HG03175 (cell line): ENCODE results near the gene ERI3.
A peak's percentile ranks its signal among the peaks of the same experiment; 100 is the strongest.
"Not testable (repeated sequence)": the region's sequence is repeated elsewhere in the genome, so short reads cannot be mapped to it uniquely, and the experiment has no call there.

Experiments
- ATAC-seq: cut with Tn5 transposase; IDR thresholded peaks from one replicate; pipeline ENCODE4 v1.9.1; 2021; ENCODE audit warnings: mild to moderate bottlenecking, moderate library complexity; ENCODE audit not compliant: unreplicated experiment

The ERI3 gene

DNA sequence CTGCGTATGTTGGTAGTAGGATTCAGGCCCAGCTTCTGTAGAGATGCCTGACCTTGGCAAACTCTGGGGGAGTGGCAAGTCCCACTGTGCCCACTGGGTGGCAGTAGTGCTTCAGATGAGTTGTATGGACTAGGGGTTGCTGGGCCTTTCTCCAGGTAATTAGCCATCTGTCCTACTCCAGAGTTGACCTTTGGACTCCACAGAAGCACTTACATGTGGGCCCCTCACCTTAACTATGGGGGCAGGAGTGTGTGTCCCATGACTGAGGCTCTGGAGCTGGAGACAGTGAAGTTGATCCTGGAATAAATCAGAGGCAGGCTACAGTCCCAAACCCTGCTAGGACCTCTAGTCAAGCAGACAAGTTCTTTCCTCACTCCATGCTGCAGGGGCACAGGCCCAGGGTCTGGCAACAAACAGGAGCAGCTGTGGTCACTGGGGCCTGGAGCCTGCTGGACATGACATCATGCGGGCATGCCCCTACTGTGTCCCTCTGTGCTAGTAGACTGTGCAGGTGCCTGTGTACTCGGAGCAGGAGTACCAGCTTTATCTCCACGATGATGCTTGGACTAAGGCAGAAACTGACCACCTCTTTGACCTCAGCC is 137.1 kb downstream of the ERI3 start:
- no peak for ATAC-seq

DNA sequence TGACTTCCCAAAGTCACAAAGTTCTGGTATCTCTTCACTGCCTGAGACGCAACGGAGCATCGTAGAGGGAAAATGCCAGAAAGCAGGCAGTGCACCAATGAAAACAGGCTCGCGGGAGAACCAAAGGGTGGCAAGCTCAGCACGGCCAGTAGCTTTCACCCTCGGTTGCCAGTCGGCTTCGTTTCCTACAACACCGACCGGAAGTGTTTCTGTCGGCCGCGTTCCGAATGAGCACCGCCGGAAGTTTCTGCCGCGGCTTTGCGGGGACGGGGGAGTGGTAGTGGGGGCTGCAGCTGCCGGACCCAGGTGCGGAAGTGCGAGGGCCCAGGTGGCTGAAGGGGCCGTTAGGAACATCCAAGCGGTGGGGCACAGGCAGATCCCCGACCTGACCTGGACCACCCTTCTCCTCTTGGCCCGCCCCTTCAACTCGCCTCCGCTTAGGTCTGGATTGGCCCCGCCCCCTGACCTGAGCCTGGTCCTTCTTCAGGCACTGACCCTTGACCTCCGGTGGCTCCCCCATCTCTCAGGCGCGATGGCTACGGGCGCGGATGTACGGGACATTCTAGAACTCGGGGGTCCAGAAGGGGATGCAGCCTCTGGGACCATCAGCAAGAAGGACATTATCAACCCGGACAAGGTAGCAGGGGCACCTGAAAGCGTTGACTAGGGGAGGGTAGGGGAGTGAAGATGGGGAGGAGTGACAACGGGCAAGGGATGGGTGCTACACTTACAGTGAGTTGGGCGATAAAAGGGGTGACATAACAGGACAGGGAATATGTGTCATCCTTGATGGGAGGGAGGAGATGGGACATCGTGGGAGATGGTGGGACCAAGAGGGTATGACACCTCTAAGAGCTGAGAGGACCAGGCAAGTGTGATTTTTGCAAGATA is 141.6 kb downstream of the ERI3 start, which contains the start of gene DMAP1:
Gene DMAP1 (plus strand): TSS at position 250 of the 891 bp plus-strand sequence. CDS start 283 bp downstream, at position 533.
- ATAC-seq = peak; percentile 81

DNA sequence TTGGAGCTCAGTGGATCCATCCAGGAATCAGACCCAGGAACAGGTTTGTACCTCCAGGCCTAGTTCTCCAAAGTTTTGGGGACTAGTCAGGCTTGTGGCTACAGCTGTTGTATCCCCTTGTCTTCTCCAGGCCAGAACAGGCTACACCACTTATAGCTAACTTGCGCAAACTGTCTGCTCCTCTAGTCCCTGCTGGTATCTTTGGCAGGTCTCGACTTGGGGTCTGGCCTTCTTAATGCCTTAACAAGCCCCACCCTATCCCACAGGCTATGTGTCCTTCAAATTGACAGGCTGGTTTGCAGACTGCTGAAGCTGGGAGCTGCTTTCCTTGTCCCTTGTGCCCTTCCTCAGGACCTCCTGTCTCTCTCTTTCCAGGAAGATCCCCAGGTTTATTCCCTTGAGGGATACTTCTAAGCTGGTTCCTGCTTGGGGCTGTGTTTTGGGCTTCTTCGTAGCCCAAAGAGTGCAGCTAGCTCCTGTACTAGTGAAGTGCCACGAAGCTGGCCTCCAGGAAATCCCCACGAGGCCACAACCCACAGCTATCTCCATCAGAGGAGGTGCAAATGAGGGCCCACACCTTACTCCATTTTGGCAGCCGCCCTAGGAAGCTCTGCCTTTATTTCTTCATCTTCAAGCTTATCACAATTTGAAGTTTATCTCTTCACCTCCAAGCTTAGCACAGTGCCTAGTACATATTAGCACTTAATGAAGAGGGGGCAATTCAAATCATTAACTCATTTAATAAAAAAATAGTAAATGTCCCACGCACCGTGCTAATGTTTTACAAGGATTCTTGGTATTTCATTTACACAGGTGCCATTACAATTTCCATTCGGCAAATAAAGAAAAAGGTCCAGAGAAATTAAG is 142.5 kb downstream of the ERI3 start:
- ATAC-seq = no peak

DNA sequence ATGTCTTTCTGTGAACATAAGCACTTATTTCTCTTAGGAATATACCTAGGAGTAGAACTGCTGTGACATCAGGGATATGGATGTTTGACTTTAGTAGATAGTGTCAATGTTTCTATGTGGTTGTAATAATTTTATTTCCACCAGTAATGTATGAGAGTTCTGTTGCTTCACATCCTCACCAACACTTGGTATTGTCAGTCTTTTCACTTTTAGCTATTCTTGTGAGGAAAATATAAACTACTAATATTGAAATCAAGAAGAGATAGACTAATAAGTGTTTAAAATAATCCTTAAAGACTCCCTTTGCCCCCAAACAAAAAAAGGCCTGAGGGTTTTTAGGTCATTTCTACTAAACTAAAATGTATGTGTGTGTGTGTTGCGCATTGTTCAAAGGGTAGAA is 144.5 kb downstream of the ERI3 start:
- no peak for ATAC-seq

DNA sequence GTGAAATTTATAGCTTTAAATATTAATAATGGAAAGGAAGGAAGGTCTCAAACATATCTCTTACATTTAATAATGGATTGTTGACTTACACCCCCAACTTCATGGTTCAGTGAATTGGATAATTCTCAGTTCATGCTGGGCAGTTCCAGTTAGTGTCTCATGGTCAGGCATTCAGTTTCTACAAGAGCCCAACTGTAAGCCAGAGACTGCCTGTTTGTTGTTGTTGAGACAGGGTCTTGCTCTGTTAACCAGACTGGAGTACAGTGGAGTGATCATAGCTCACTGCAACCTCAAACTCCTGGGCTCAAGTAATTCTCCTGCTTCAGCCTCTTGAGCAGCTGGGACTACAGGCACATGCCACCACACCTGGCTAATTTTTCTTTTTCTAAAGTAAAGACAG is 146.8 kb downstream of the ERI3 start:
- ATAC-seq = no peak

DNA sequence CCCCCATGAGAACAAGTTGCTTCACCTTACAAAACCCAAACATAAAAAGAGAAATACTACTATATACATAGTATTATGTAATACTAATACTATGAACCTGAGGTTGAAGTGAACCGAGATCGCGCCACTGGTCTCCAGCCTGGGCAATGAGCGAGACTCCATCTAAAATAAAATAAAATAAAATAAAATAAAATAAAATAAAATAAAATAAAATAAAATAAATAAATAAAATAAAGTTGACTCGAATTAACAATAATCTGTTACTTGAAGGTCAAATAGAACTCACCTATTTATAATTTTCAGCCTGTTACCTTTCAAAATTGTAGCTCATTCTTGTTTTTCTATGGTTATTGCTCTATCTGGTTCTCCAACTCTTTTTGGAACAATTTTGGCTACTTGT is 148.5 kb downstream of the ERI3 start:
- ATAC-seq = not testable (repeated sequence)

DNA sequence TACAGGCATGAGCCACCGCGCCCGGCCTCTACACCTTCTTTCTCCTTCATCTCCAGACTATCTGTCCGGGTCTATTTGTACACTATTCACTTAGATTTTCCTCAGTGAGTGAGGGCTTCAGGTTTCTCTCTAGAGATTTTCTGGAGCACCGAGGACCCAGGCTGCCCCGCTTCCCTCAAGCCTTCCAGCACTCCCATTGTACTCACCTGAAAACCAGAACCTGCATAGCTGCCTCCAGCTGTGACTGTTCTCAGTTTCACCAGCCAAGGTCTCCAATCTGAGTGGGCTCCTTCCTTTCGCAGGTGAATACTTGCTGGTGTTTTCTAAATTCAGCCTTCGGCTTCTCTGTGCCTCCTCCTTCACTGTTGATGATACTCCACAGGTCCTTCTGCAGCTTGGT is 154.7 kb downstream of the ERI3 start:
- ATAC-seq = no peak

DNA sequence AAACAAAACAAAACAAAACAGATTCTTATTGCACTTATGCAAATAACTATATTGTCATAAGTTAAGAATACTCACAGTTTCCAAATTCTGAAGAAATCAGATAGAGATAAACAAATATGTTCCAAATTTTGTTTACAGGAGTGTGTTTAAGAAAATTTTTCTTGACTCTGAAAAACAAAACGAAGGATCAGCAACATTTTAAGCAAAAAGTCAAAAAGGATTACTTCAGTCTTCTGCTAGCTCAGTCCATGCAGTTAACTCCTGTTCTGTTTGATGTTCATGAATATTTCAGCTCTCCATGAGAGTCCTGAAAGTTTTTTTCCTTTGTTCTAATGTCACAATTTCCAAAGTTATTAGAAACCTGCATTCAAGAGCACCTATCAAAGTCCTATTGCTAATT is 180.4 kb downstream of the ERI3 start:
- ATAC-seq = no peak
